COLO668 (cell line): ENCODE results near the gene DIP2A.

ENCODE experiments used
- DNase-seq: peaks from one replicate; lab custom pipeline; 2025; ENCODE audit not compliant: unreplicated experiment; lab: John Stamatoyannopoulos, UW

Gene DIP2A

DNA sequence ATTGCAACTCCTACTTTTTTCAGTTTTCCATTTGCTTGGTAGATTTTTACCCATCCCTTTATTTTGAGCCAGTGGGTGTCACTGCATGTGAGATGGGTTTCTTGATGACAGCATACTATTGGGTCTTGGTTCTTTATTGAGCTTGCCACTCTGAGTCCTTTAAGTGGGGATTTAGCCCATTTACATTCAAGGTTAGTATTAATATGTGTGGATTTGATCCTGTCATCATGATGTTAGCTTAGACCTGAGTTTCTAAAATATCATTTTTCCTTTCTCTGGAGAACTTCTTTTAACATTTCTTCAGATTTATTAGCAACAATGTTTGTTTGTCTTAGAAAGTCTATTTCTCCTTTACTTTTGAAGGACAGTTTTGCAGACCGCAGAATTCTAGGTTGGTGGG, 158.0 kb downstream of the DIP2A start:
- DNase-seq = no peak

DNA sequence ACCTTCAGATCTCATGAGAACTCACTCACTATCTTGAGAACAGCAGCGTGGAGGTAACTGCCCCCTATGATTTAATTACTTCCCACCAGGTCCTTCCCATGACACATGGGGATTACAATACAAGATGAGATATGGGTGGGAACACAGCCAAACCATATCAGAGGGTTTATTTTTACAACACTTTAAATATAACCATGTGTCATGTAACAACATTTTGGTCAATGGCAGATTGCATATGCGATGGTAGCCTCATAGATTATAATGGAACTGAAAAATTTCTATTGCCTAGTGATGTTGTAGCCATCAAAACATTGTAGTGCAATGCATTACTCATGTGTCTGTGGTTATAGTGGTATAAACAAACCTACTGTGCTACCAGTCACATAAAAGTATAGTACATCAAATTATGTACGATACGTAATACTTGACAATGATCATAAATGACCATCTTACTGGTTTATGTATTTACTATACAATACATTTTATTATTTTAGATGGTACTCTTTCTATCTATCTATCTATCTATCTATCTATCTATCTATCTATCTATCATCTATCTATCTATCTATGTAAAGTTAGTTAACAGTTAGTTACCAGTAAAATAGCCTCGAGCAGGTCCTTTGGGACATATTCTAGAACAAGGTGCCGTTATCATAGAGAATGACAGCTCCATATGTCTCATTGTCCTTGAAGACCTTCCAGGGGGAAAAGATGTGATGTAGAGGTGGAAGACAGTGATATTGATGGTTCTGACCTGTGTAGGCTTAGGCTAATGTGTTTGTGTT, 158.8 kb downstream of the DIP2A start:
- DNase-seq = no peak

DNA sequence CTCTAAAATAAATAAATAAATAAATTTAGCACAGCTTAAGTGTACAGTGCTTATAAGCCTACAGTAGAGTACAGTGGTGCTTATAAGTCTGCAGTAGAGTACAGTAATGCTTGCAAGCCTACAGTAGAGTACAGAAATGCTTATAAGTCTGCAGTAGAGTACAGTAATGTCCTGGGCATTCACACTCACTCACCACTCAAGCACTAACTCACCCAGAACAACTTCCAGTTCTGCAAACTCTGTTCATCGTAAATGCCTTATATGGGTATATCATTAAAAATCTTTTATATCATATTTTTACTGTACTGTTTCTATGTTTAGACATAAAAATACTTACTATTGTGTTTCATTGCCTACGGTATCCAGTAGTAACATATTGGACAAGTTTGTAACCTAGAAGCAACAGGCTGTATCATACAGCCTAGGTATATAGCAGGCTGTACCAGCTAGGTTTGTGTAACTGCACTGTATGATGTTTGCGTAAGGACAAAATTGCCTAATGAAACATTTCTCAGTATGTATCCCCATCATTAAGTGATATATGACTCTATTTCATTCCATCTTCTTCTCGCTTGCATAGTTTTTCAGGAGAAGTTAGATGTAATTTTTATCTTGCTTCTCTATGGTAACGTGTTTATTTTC, 160.2 kb downstream of the DIP2A start:
- DNase-seq = no peak
